Measurements from ENCODE around the gene UBE2E2.
"Not testable (repeated sequence)": the region's sequence is repeated elsewhere in the genome, so short reads cannot be mapped to it uniquely, and the experiment has no call there.

UBE2E2 gene

DNA sequence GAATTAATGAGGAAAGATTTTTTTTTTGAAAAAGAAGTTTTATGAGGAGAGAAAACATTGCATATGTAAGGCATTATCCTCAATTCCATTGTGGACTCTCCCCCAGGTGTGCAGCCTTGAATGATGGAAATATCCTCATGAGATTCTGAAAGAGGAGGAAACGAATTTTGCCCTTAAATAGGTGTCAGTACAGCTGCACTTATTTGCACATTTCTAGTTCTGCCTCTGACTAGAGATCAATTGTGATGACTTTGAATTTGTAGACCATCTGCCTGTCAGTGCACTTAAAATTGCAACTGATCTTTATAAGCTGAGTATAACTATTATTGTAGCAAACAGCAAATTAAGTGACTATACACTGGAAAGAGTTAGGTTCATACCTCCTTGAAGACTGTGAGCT is 141.8 kb downstream of the UBE2E2 start:
- in situ Hi-C loops (cut with HindIII; ENCODE audit: low pct_ligation_motif_present, low pct_unique_long_range_greater_than_20kb, low sequenced_read_pairs): no loop called here
- no peak for DNase-seq

- DNase-seq; in situ Hi-C loops (cut with HindIII; ENCODE audit: low pct_ligation_motif_present, low pct_unique_long_range_greater_than_20kb, low sequenced_read_pairs): not testable (repeated sequence)
These were observed 146.3 kb downstream of the UBE2E2 start for GRCh38 chr3:23349444-23349843.

DNA sequence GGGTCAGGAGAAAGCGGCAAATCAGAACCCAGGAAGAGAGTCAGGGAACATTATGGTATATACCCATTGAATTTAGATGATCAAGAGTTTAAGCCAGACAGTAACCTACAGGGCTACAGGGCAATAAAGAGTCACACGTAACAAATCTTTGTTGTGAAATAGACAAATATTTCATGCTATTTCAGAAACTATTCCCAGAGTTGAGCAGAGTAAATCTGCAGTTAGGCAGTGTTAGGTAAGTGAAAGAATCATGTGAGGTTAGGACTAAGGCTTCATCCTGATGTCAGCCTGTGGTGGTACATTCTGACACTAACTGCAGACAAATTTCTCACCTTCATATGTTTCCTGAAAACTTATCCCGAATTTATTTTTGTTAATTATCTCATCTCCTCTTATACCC is 153.0 kb downstream of the UBE2E2 start:
- DNase-seq: no peak
- in situ Hi-C loops (cut with HindIII; ENCODE audit: low pct_ligation_motif_present, low pct_unique_long_range_greater_than_20kb, low sequenced_read_pairs): no loop called here

GRCh38 chr3:23356923-23357322 is 153.8 kb downstream of the UBE2E2 start:
- DNase-seq: no peak
- in situ Hi-C loops (cut with HindIII; ENCODE audit: low pct_ligation_motif_present, low pct_unique_long_range_greater_than_20kb, low sequenced_read_pairs): no loop called here

- no peak for DNase-seq
These were observed 156.0 kb downstream of the UBE2E2 start for GRCh38 chr3:23359116-23359515.

DNA sequence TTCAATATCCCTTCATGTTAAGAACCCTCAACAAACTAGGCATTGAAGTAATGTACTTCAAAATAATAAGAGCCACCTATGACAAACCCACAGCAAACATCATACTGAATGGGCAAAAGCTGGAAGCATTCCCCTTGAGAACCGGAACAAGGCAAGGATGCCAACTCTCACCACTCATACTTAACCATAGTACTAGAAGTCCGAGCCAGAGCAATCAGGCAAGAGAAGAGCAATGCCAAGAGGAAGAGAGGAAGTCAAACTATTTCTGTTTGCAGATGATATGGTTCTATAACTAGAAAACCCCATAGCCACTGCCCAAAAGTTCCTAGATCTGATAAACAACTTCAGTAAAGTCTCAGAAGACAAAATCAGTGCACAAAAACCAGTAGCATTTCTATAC is 161.9 kb downstream of the UBE2E2 start:
- no peak for DNase-seq
- in situ Hi-C loops (cut with HindIII; ENCODE audit: low pct_ligation_motif_present, low pct_unique_long_range_greater_than_20kb, low sequenced_read_pairs): no loop called here

More at GRCh38 chr3:23359116-23359515, 156.0 kb downstream of the UBE2E2 start:
- in situ Hi-C loops (cut with HindIII; ENCODE audit: low pct_ligation_motif_present, low pct_unique_long_range_greater_than_20kb, low sequenced_read_pairs): no loop called here

- in situ Hi-C loops (cut with HindIII; ENCODE audit: low pct_ligation_motif_present, low pct_unique_long_range_greater_than_20kb, low sequenced_read_pairs): no loop called here
- no peak for DNase-seq
These were observed 165.6 kb downstream of the UBE2E2 start for GRCh38 chr3:23368731-23369130.

DNA sequence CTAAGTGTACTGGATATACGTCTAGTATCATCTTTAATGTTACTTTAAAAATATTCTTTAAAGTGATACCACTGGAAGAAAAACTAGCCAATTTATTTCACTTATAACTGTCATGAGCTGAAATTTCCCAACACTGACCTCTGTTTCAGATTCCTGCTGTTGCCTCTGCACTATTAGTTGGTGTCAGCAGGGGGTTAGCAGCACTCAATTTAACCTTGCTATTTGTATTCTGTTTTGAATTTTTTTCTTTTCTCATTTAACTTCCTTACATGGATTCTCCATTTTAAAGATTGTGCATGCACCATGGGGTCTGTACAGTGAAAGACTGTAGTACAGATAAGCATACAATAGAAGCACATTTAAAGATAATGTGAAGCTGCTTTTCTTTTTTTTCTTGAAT is 169.2 kb downstream of the UBE2E2 start:
- no peak for DNase-seq
- in situ Hi-C loops (cut with HindIII; ENCODE audit: low pct_ligation_motif_present, low pct_unique_long_range_greater_than_20kb, low sequenced_read_pairs): no loop called here

GRCh38 chr3:23376516-23377248 is 173.6 kb downstream of the UBE2E2 start:
- in situ Hi-C loops (cut with HindIII; ENCODE audit: low pct_ligation_motif_present, low pct_unique_long_range_greater_than_20kb, low sequenced_read_pairs): no loop called here
- no peak for DNase-seq

DNA sequence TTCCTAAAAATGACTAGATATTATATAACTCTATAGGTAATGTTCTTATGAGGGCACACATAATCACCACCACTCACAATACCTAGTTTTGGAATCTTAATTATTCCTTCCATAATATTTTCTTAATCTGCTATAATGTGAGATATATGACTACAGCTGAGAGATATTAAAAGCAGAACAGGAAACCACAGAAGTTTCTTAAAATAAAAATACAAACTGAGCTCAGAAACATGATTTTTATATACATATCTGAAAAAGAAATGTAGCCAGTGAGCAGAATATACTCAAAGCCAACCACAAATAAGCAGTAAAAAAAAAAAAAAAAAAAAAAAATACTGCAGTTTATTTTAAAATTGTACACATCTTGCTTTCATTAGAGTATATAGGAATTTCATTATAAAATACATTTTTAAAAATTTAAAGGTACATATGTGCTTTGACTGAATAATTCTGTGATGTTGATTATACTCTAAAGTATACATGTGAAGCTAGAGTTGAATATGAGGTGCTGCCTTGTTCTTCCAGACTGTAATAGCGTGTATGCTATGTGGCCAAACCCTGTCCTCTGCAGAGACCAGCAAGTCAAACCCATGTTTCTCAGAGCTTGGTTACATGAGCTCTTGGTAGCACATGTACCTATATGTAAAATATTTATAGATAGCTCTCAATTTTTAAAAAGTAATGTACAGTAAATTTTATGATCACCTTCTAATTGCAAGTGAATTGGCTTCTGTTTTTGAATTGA is 175.0 kb downstream of the UBE2E2 start:
- in situ Hi-C loops (cut with HindIII; ENCODE audit: low pct_ligation_motif_present, low pct_unique_long_range_greater_than_20kb, low sequenced_read_pairs): no loop called here
- no peak for DNase-seq

GRCh38 chr3:23383875-23384274 is 180.7 kb downstream of the UBE2E2 start:
- DNase-seq: no peak
- in situ Hi-C loops (cut with HindIII; ENCODE audit: low pct_ligation_motif_present, low pct_unique_long_range_greater_than_20kb, low sequenced_read_pairs): no loop called here

DNA sequence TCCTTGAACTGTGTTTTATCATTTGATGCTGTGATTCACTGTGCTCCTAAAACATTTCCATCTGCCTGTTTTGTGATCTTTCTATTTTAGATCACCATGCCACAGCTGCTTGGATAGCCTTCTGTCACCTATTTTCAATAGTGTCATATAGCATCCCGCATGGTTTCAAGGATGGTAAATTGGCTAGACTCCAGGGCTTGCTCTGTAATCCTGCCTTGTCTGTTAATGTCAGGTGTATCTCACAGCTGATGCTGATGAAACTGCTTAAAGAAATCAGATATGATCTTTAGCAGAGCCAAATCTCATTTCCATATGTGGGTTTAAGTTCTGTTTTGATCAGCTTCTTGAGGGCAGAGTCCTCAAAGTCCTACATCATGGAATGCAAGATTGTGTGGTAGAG is 182.2 kb downstream of the UBE2E2 start:
- DNase-seq: no peak
- in situ Hi-C loops (cut with HindIII; ENCODE audit: low pct_ligation_motif_present, low pct_unique_long_range_greater_than_20kb, low sequenced_read_pairs): no loop called here

DNA sequence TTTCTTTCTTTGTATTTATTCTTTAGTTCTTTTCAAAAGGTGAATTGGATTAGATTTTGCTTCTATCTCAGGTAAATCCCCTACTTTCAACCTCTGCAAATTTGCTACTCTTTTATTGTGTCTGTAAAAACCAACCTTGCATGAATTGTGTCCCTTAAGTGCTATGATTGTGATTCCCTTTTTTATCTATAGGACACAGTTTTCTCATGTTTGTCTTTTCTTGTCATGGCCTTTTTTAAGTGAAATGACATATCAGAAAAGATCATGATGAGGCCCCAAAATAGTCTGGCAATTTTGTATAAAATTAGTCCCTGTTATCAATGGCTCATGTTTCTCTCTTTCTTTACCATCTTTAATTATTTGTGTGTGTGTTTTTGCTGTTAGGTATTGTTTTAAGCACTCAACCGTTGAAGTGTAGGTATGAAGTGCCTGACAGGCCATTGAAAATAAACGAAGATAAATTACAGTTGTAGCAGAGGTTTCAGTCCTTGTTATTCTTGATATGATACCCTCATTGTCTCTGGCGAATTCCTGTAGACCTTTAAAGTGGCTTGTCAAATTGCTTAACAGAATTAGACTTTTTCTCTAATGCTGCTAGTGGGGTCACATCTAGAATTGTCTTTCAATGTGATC is 184.3 kb downstream of the UBE2E2 start:
- in situ Hi-C loops (cut with HindIII; ENCODE audit: low pct_ligation_motif_present, low pct_unique_long_range_greater_than_20kb, low sequenced_read_pairs): no loop called here
- DNase-seq: no peak

DNA sequence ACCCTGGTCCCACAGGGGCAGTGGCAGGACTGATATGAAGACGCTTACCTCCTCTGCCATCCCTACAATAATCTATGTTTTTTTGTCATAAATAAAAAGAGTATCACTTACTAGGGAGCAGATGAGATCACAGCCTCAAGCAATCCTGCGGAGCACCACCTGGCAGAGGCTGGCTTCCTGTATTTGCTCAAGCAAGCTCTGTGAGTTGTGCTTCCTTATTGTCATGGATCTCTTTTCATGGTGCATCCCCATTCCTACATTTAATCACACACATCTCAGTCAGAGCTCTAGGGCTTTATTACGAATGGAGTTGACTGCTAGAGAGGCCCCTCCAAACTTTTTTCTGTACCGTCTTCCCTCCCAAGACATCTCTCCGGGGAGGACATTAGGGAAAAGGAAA is 186.0 kb downstream of the UBE2E2 start:
- in situ Hi-C loops (cut with HindIII; ENCODE audit: low pct_ligation_motif_present, low pct_unique_long_range_greater_than_20kb, low sequenced_read_pairs): no loop called here
- DNase-seq: no peak

DNA sequence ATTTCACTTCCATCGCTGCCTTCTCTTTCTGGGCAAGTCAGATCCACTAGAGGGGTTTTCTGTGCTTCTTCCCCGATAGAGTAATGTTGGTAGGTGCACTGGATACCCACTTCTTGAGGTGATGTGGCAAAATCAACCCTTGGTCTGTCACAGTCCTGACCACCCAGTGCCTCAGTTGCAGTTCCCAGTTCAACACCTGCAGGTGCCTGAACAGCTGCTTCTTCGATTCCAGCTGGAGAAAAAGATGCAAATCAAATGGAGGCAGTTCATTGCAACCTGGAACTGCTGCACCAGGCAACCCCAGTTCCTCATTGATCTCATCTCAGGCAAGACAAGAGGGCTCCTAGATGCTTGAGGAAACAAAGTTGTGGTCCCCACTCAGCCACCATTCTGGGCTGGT is 186.6 kb downstream of the UBE2E2 start:
- in situ Hi-C loops (cut with HindIII; ENCODE audit: low pct_ligation_motif_present, low pct_unique_long_range_greater_than_20kb, low sequenced_read_pairs): no loop called here
- no peak for DNase-seq

- DNase-seq: no peak
These were observed 187.3 kb downstream of the UBE2E2 start for GRCh38 chr3:23390446-23390845.

DNA sequence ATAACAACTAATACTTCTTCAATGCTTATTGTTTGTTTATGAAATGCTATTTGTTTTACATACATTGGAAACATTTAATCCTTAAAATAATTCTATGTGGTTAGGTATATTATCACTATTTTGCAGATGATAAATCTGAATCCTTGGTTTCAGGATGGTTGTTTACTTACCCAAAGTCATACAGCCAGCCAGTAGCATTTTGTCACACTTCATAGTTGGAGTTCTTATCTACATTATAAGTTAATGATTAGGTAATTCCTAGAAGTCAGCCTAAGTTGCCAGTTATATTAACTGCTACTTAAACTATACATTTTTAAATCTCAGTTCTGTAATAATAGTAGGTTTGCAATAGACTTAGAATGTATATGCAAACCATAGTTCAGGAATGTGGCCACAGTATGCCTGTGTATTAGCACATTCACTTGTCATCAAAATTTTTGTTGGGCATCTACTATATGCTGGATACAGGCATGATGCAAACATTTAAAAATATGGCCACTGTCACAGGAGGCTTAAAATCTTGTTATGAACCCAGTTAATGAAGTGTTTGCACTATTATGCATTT is 187.9 kb downstream of the UBE2E2 start:
- in situ Hi-C loops (cut with HindIII; ENCODE audit: low pct_ligation_motif_present, low pct_unique_long_range_greater_than_20kb, low sequenced_read_pairs): no loop called here

More at GRCh38 chr3:23390446-23390845, 187.3 kb downstream of the UBE2E2 start:
- in situ Hi-C loops (cut with HindIII; ENCODE audit: low pct_ligation_motif_present, low pct_unique_long_range_greater_than_20kb, low sequenced_read_pairs): no loop called here

GRCh38 chr3:23395115-23395514 is 192.0 kb downstream of the UBE2E2 start:
- no peak for DNase-seq
- in situ Hi-C loops (cut with HindIII; ENCODE audit: low pct_ligation_motif_present, low pct_unique_long_range_greater_than_20kb, low sequenced_read_pairs): no loop called here

More for the DNA sequence above, 187.9 kb downstream of the UBE2E2 start:
- DNase-seq: no peak

DNA sequence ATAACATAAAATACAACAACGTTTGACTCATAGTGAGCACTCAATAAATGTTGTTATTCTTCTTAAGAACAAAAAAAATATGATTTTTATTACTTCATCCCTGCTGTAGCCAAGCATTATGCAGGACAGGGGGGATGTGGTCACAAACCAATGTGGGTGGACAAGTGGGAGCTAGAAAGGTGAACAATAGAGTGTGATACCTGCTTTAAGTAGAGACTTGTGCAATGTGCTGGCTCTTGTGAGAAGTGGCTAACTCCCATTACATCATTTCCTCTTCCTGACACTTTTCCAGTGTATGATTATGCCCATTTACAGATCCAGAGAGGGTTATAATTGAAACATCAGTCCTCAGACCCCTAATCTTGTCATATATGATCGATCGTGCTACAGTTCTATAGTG is 193.6 kb downstream of the UBE2E2 start:
- in situ Hi-C loops (cut with HindIII; ENCODE audit: low pct_ligation_motif_present, low pct_unique_long_range_greater_than_20kb, low sequenced_read_pairs): no loop called here
- DNase-seq: no peak
